Gastroesophageal sphincter (tissue), 4 donors: ENCODE results near the gene KCNA10. TPM values are rescaled to one million over a fixed set of nuclear protein-coding genes. Genes with fewer than 3 reads are reported as not detected.

ENCODE experiments used
- ATAC-seq: fragments of 150-250 bp; one replicate; pipeline ENCODE4 v1.9.1; 2016; ENCODE audit warnings: mild to moderate bottlenecking, moderate library complexity
- H3K27ac ChIP-seq, 4 donors: fragments of 200-600 bp; sonication (generic) in 3 of 4; 1 replicate in 3 of 4; 2 replicates in 1 of 4; pipeline ENCODE4 v1.5.1; 2016 to 2019
- H3K27me3 ChIP-seq: fragments of 200-600 bp; sonication (generic); one replicate; pipeline ENCODE4 v1.5.1; 2019
- H3K36me3 ChIP-seq, 2 donors: fragments of 200-600 bp; sonication (generic); one replicate each; pipeline ENCODE4 v1.5.1; 2019; ENCODE audit warnings: control low read depth in 1 of 2
- H3K4me1 ChIP-seq, 3 donors: fragments of 200-600 bp; sonication (generic); 1 replicate in 2 of 3; 2 replicates in 1 of 3; pipeline ENCODE4 v1.5.1; 2016 to 2019; ENCODE audit warnings: control low read depth in 2 of 3
- H3K4me3 ChIP-seq, 2 donors: fragments of 200-600 bp; sonication (generic); one replicate each; pipeline ENCODE4 v1.5.1; 2019; ENCODE audit warnings: mild to moderate bottlenecking in 1 of 2, moderate library complexity in 1 of 2
- H3K9me3 ChIP-seq, 3 donors: fragments of 200-600 bp; sonication (generic); one replicate each; pipeline ENCODE4 v1.5.1; 2017 to 2019; ENCODE audit warnings: control low read depth in 2 of 3
- CTCF ChIP-seq, 4 experiments: fragments of 200-600 bp in 2 of 4; fragments of 450-650 bp in 2 of 4; sonication (generic) in 1 of 4; IDR thresholded peaks; one replicate each; pipeline ENCODE4 v1.5.1; 2017 to 2019; ENCODE audit warnings: antibody characterized with exemption in 4 of 4, mild to moderate bottlenecking in 2 of 4, moderate library complexity in 2 of 4
- EP300 ChIP-seq: sonication (generic); formaldehyde crosslinking; IDR thresholded peaks from one replicate; pipeline ENCODE4 v1.6.1; 2017; ENCODE audit warnings: antibody characterized with exemption, mild to moderate bottlenecking
- POLR2A ChIP-seq, 2 donors: fragments of 450-650 bp; IDR thresholded peaks; one replicate each; pipeline ENCODE4 v1.6.1; 2017; ENCODE audit warnings: antibody characterized with exemption in 2 of 2, mild to moderate bottlenecking in 2 of 2, moderate library complexity in 1 of 2
- POLR2AphosphoS5 ChIP-seq: sonication (generic); formaldehyde crosslinking; IDR thresholded peaks from one replicate; pipeline ENCODE4 v1.6.1; 2017; ENCODE audit warnings: antibody characterized with exemption
- WGBS, 2 donors: methylation state at CpG; one replicate each; pipeline ENCODE4 v1.1.5; 2018; ENCODE audit warnings: low coverage in 1 of 2; 5-methylcytosine and 5-hydroxymethylcytosine counted together
- total RNA-seq, 4 donors: library from RNA; depleted of rRNA; stranded (reverse); fragments of >200 nt; gene quantifications; one replicate each; pipeline ENCODE4 v1.1.0, GENCODE V29; 2016

KCNA10 gene
- total RNA-seq, 4 donors from 2014 or later, result not detected

GRCh38 chr1:110485725-110486124, 33.2 kb downstream of the KCNA10 start:
- no peaks in the 10 kb centered on the region for H3K9me3 ChIP-seq
- 13 to 33% methylated on average over 1 of the region's 2 CpGs for WGBS, 2 donors
- TF ChIP-seq CTCF (IDR thresholded peaks at IDR 0.05) (no peak), EP300 (no peak), POLR2AphosphoS5 (no peak), POLR2A (IDR thresholded peaks at IDR 0.05) (no peak)
- no peak overlapping the region for H3K4me3 ChIP-seq
- no peak for ATAC-seq
- no peaks in the 10 kb centered on the region for H3K36me3 ChIP-seq
- peaks cover 0 to 10% (median 0%) of the 10 kb centered on the region in 3 donors for H3K4me1 ChIP-seq
- H3K27ac ChIP-seq, result no peak overlapping the region
- no peaks in the 10 kb centered on the region for H3K27me3 ChIP-seq

GRCh38 chr1:110484801-110485200, 34.2 kb downstream of the KCNA10 start:
- WGBS, 2 donors, result 45 to 86% methylated on average over 1 to 2 of the region's 12 CpGs
- H3K36me3 ChIP-seq, result no peaks in the 10 kb centered on the region

GRCh38 chr1:110483308-110483685, 35.7 kb downstream of the KCNA10 start:
- no peaks in the 10 kb centered on the region for H3K36me3 ChIP-seq
- 80% methylated on average over 1 of the region's 9 CpGs; no CpG with 5 or more reads in 1 of the 2 donors for WGBS, 2 donors
- no peak for ATAC-seq
- H3K4me3 ChIP-seq, result no peak overlapping the region
- peaks cover 0 to 10% (median 0%) of the 10 kb centered on the region in 3 donors for H3K4me1 ChIP-seq
- no peaks in the 10 kb centered on the region for H3K27me3 ChIP-seq
- no peak overlapping the region for H3K27ac ChIP-seq
- H3K9me3 ChIP-seq, result no peaks in the 10 kb centered on the region
- TF ChIP-seq POLR2AphosphoS5 (no peak), EP300 (no peak), POLR2A (IDR thresholded peaks at IDR 0.05) (no peak), CTCF (IDR thresholded peaks at IDR 0.05) (no peak)

More at GRCh38 chr1:110484801-110485200, 34.2 kb downstream of the KCNA10 start:
- Histone ChIP-seq H3K4me3 (no peak overlapping the region), H3K9me3 (no peaks in the 10 kb centered on the region), H3K27me3 (no peaks in the 10 kb centered on the region), H3K27ac (no peak overlapping the region), H3K4me1 (peaks cover 0 to 10% (median 0%) of the 10 kb centered on the region in 3 donors)
- TF ChIP-seq POLR2AphosphoS5, result no peak
- TF ChIP-seq EP300, result no peak
- TF ChIP-seq CTCF (IDR thresholded peaks at IDR 0.05), result no peak
- TF ChIP-seq POLR2A (IDR thresholded peaks at IDR 0.05), result no peak
- ATAC-seq, result no peak

- no peak for ATAC-seq
- H3K27me3 ChIP-seq, result no peaks in the 10 kb centered on the region
- H3K4me1 ChIP-seq, result peaks cover 0 to 10% (median 0%) of the 10 kb centered on the region in 3 donors
- H3K9me3 ChIP-seq, result no peaks in the 10 kb centered on the region
- TF ChIP-seq POLR2A (IDR thresholded peaks at IDR 0.05), result no peak
- H3K27ac ChIP-seq, result no peak overlapping the region
- no peaks in the 10 kb centered on the region for H3K36me3 ChIP-seq
- WGBS, 2 donors, result 58% methylated on average over 8 of the region's 18 CpGs; no CpG with 5 or more reads in 1 of the 2 donors
- H3K4me3 ChIP-seq, result no peak overlapping the region
Measured at GRCh38 chr1:110482662-110483307, 36.2 kb downstream of the KCNA10 start.

GRCh38 chr1:110481968-110482623, 36.9 kb downstream of the KCNA10 start:
- Histone ChIP-seq H3K27ac (no peak overlapping the region), H3K27me3 (no peaks in the 10 kb centered on the region), H3K9me3 (no peaks in the 10 kb centered on the region), H3K4me1 (peaks cover 0 to 10% (median 0%) of the 10 kb centered on the region in 3 donors), H3K4me3 (no peak overlapping the region), H3K36me3 (no peaks in the 10 kb centered on the region)
- TF ChIP-seq POLR2AphosphoS5 (peak; percentile 5), POLR2A (IDR thresholded peaks at IDR 0.05) (no peak), EP300 (no peak), CTCF (IDR thresholded peaks at IDR 0.05) (no peak)
- 50 to 68% methylated on average over 8 to 10 of the region's 12 CpGs for WGBS, 2 donors
- ATAC-seq, result no peak
